ENCODE results near the gene TCFL5. TPM values are rescaled to one million over a fixed set of nuclear protein-coding genes. Genes with fewer than 3 reads are reported as not detected.

TCFL5 gene
- total and polyA plus RNA-seq, 2 donors: 10.9 to 13.0 TPM

DNA sequence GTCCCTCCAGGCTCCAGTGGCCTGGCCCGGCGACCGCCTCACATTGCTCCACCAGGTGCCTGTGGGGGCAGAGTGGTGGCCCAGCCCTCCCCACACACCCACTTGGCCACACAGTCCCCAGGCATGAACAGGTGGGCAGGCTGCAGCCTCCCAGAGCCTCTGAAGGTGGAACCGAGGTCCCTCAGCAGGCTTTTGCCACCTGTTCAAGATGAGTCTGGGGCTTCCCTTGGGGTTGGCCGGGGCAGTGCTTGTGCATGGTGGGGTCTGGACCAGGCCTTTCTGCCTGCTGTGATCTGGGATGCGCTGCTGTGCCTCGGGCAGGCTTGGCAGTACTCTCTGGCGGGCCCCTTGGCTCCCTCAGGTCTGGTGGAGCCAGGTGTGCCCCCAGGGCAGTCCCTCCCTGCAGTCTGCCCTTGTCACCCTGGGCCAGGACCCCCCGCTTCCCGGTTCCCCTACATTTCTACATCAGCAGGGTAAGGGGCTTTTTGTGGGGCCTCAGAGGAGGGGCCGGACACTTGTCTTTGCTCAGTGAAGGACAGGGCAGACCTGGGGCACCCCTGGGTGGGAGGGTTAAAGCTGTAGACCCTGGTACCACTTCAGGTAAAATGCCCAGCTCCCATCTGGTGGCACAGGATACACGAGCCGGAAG lies 47.4 kb downstream of the TCFL5 start:
- WGBS: 86% methylated on average over 13 of the region's 13 CpGs
- Histone ChIP-seq H3K27me3 (ENCODE audit: control insufficient read depth in 2 of 2, insufficient read depth in 1 of 2, low read length in 1 of 2) (peaks cover 46 to 51% of the 10 kb centered on the region in 2 donors), H3K4me3 (ENCODE audit: low read length in 2 of 2) (no peak overlapping the region), H3K36me3 (ENCODE audit: control insufficient read depth in 2 of 2, insufficient read depth in 2 of 2, low read length in 1 of 2) (peaks cover 37 to 47% of the 10 kb centered on the region in 2 donors), H3K4me1 (ENCODE audit: control insufficient read depth in 2 of 2, insufficient read depth in 2 of 2, low read length in 2 of 2) (peaks cover 3 to 23% of the 10 kb centered on the region in 2 donors), H3K27ac (ENCODE audit: low read depth in 1 of 2, low read length in 1 of 2) (no peak overlapping the region), H3K9me3 (ENCODE audit: control insufficient read depth in 2 of 2, insufficient read depth in 1 of 2, low read length in 1 of 2) (no peaks in the 10 kb centered on the region)
- DNase-seq (ENCODE audit: low read depth in 6 of 9, low spot score in 9 of 9): no peak

DNA sequence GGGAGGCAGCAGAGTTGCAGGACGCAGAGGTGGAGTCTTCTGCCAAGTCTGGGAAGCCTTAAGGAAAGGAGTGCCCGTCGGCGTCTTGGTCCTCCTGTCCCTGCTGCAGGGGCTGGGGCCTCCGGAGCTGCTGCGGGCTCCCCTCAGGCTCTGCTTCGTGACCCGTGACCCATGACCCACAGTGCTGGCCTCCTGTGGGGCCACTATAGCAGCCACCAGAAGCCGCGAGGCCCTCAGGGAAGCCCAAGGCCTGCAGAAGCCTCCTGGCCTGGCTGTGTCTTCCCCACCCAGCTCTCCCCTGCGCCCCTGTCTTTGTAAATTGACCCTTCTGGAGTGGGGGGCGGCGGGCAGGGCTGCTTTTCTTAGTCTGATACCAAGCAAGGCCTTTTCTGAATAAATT lies 48.0 kb downstream of the TCFL5 start:
- WGBS: 97% methylated on average over 13 of the region's 13 CpGs
- peaks cover 41 to 51% of the 10 kb centered on the region in 2 donors for H3K36me3 ChIP-seq (ENCODE audit: control insufficient read depth in 2 of 2, insufficient read depth in 2 of 2, low read length in 1 of 2)
- no peak for DNase-seq (ENCODE audit: low read depth in 6 of 9, low spot score in 9 of 9)
- H3K27me3 ChIP-seq (ENCODE audit: control insufficient read depth in 2 of 2, insufficient read depth in 1 of 2, low read length in 1 of 2): peaks cover 40 to 45% of the 10 kb centered on the region in 2 donors
- no peaks in the 10 kb centered on the region for H3K9me3 ChIP-seq (ENCODE audit: control insufficient read depth in 2 of 2, insufficient read depth in 1 of 2, low read length in 1 of 2)
- H3K4me3 ChIP-seq (ENCODE audit: low read length in 2 of 2): no peak overlapping the region
- no peak overlapping the region for H3K27ac ChIP-seq (ENCODE audit: low read depth in 1 of 2, low read length in 1 of 2)
- peaks cover 3 to 20% of the 10 kb centered on the region in 2 donors for H3K4me1 ChIP-seq (ENCODE audit: control insufficient read depth in 2 of 2, insufficient read depth in 2 of 2, low read length in 2 of 2)

DNA sequence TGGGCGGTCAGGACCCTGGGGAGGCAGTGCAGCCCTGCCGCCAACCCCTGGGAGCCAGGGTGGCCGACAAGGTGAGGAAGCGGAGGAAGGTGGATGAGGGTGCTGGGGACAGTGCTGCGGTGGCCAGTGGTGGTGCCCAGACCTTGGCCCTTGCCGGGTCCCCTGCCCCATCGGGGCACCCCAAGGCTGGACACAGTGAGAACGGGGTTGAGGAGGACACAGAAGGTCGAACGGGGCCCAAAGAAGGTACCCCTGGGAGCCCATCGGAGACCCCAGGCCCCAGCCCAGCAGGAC lies 48.8 kb downstream of the TCFL5 start:
- 97% methylated on average over 11 of the region's 11 CpGs for WGBS
- no peak overlapping the region for H3K4me3 ChIP-seq (ENCODE audit: low read length in 2 of 2)
- no peaks in the 10 kb centered on the region for H3K9me3 ChIP-seq (ENCODE audit: control insufficient read depth in 2 of 2, insufficient read depth in 1 of 2, low read length in 1 of 2)
- H3K36me3 ChIP-seq (ENCODE audit: control insufficient read depth in 2 of 2, insufficient read depth in 2 of 2, low read length in 1 of 2): peaks cover 48 to 55% of the 10 kb centered on the region in 2 donors
- no peak overlapping the region for H3K27ac ChIP-seq (ENCODE audit: low read depth in 1 of 2, low read length in 1 of 2)
- H3K4me1 ChIP-seq (ENCODE audit: control insufficient read depth in 2 of 2, insufficient read depth in 2 of 2, low read length in 2 of 2): peaks cover 3 to 16% of the 10 kb centered on the region in 2 donors
- DNase-seq (ENCODE audit: low read depth in 6 of 9, low spot score in 9 of 9): no peak
- H3K27me3 ChIP-seq (ENCODE audit: control insufficient read depth in 2 of 2, insufficient read depth in 1 of 2, low read length in 1 of 2): peaks cover 33 to 38% of the 10 kb centered on the region in 2 donors

DNA sequence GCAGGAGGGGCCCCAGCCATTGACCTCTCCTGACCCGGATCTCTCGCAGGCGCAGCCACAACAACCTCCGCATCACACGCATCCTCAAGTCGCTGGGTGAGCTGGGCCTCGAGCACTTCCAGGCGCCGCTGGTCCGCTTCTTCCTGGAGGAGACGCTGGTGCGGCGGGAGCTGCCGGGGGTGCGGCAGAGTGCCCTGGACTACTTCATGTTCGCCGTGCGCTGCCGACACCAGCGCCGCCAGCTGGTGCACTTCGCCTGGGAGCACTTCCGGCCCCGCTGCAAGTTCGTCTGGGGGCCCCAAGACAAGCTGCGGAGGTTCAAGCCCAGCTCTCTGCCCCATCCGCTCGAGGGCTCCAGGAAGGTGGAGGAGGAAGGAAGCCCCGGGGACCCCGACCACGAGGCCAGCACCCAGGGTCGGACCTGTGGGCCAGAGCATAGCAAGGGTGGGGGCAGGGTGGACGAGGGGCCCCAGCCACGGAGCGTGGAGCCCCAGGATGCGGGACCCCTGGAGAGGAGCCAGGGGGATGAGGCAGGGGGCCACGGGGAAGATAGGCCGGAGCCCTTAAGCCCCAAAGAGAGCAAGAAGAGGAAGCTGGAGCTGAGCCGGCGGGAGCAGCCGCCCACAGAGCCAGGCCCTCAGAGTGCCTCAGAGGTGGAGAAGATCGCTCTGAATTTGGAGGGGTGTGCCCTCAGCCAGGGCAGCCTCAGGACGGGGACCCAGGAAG lies 49.3 kb downstream of the TCFL5 start:
- no peak overlapping the region for H3K27ac ChIP-seq (ENCODE audit: low read depth in 1 of 2, low read length in 1 of 2)
- H3K27me3 ChIP-seq (ENCODE audit: control insufficient read depth in 2 of 2, insufficient read depth in 1 of 2, low read length in 1 of 2): peaks cover 28 to 32% of the 10 kb centered on the region in 2 donors
- peaks cover 3 to 11% of the 10 kb centered on the region in 2 donors for H3K4me1 ChIP-seq (ENCODE audit: control insufficient read depth in 2 of 2, insufficient read depth in 2 of 2, low read length in 2 of 2)
- WGBS: 92% methylated on average over 43 of the region's 43 CpGs
- no peak overlapping the region for H3K4me3 ChIP-seq (ENCODE audit: low read length in 2 of 2)
- H3K9me3 ChIP-seq (ENCODE audit: control insufficient read depth in 2 of 2, insufficient read depth in 1 of 2, low read length in 1 of 2): no peaks in the 10 kb centered on the region
- DNase-seq (ENCODE audit: low read depth in 6 of 9, low spot score in 9 of 9): no peak
- H3K36me3 ChIP-seq (ENCODE audit: control insufficient read depth in 2 of 2, insufficient read depth in 2 of 2, low read length in 1 of 2): peaks cover 53 to 60% of the 10 kb centered on the region in 2 donors

DNA sequence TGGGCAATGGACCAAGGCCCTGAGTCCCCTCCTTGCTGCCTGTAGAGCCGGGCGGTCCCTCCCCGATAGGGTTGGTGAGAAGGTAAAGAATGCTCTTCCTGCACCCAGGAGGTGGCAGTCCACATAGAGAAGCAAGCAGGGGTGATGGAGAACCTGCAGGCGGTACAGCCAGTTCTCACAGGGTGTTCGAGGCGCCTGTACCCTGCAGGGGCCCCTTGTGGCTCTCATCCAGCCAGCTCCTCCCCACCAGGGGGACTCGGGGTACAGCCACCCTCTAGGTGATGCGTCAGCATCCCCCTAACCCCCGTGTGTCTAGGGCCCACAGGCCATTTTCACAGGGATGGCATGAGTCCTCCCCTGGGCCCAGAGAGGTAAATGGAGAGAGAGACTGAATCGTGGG lies 49.9 kb downstream of the TCFL5 start:
- H3K4me3 ChIP-seq (ENCODE audit: low read length in 2 of 2): no peak overlapping the region
- WGBS: 95% methylated on average over 10 of the region's 10 CpGs
- H3K4me1 ChIP-seq (ENCODE audit: control insufficient read depth in 2 of 2, insufficient read depth in 2 of 2, low read length in 2 of 2): peaks cover 3 to 16% of the 10 kb centered on the region in 2 donors
- peaks cover 56 to 65% of the 10 kb centered on the region in 2 donors for H3K36me3 ChIP-seq (ENCODE audit: control insufficient read depth in 2 of 2, insufficient read depth in 2 of 2, low read length in 1 of 2)
- H3K27ac ChIP-seq (ENCODE audit: low read depth in 1 of 2, low read length in 1 of 2): no peak overlapping the region
- no peak for DNase-seq (ENCODE audit: low read depth in 6 of 9, low spot score in 9 of 9)
- no peaks in the 10 kb centered on the region for H3K9me3 ChIP-seq (ENCODE audit: control insufficient read depth in 2 of 2, insufficient read depth in 1 of 2, low read length in 1 of 2)
- peaks cover 22 to 28% of the 10 kb centered on the region in 2 donors for H3K27me3 ChIP-seq (ENCODE audit: control insufficient read depth in 2 of 2, insufficient read depth in 1 of 2, low read length in 1 of 2)

DNA sequence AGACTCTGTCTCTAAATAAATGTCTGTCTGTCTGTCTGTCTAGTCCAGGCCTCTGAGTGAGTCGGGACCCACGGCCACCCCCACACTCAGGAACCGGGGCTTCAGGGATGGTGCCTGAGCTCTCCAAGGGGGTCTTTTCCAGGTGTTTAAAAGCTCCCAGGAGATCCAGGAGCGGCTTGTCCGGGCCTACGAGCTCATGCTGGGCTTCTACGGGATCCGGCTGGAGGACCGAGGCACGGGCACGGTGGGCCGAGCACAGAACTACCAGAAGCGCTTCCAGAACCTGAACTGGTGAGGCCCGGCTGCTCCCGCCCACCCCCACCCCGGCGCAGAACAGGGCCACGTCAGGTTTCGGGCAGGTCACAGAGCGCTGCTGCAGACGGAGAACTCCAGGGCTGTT lies 50.3 kb downstream of the TCFL5 start:
- DNase-seq (ENCODE audit: low read depth in 6 of 9, low spot score in 9 of 9): no peak
- H3K27ac ChIP-seq (ENCODE audit: low read depth in 1 of 2, low read length in 1 of 2): no peak overlapping the region
- no peaks in the 10 kb centered on the region for H3K9me3 ChIP-seq (ENCODE audit: control insufficient read depth in 2 of 2, insufficient read depth in 1 of 2, low read length in 1 of 2)
- peaks cover 56 to 67% of the 10 kb centered on the region in 2 donors for H3K36me3 ChIP-seq (ENCODE audit: control insufficient read depth in 2 of 2, insufficient read depth in 2 of 2, low read length in 1 of 2)
- H3K4me3 ChIP-seq (ENCODE audit: low read length in 2 of 2): no peak overlapping the region
- peaks cover 2 to 17% of the 10 kb centered on the region in 2 donors for H3K4me1 ChIP-seq (ENCODE audit: control insufficient read depth in 2 of 2, insufficient read depth in 2 of 2, low read length in 2 of 2)
- 98% methylated on average over 21 of the region's 21 CpGs for WGBS
- H3K27me3 ChIP-seq (ENCODE audit: control insufficient read depth in 2 of 2, insufficient read depth in 1 of 2, low read length in 1 of 2): peaks cover 18 to 24% of the 10 kb centered on the region in 2 donors

DNA sequence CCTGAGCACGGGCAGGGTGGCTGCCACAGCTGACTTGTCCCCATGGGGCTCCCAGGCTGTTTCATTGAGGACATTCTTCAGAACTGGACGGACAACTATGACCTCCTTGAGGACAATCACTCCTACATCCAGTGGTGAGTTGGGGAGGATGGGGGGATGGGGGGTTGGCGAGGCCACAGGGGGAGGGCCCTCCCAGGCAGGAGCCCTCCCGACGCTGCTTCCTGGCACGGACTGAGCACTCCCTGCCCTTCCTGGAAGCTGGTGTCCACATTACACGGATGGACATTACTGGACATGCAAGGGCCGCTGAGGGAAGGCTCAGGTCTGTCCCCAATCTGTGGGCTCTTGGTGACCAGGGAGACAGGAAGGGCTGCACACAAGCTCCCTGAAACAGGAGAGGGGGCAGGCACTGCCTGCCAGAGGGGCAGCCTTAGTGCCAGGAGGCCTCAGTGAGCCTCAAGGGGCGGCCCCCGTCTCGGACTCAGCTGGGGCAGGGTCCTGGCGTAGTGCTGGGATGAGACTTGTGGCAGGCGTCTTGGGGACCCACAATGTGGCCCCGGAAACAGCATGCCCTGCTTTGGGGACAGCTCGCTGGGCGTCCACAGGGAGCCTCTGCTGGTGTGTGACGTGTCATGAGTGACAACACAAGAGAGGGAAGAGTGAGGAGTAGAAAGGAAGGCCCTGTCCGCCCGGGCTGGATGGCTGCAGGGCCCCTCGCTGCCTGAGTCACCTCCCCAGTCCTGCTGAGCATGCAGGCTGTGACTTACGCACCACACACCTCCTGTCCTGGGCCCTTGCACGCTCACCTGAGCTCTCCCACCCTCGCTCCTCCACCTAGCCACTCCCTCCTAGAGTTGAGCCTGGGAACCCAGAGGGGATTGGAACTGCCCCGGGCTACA lies 51.8 kb downstream of the TCFL5 start:
- Histone ChIP-seq H3K36me3 (ENCODE audit: control insufficient read depth in 2 of 2, insufficient read depth in 2 of 2, low read length in 1 of 2) (peaks cover 56 to 67% of the 10 kb centered on the region in 2 donors), H3K4me3 (ENCODE audit: low read length in 2 of 2) (no peak overlapping the region), H3K4me1 (ENCODE audit: control insufficient read depth in 2 of 2, insufficient read depth in 2 of 2, low read length in 2 of 2) (peaks cover 9 to 15% of the 10 kb centered on the region in 2 donors), H3K9me3 (ENCODE audit: control insufficient read depth in 2 of 2, insufficient read depth in 1 of 2, low read length in 1 of 2) (no peaks in the 10 kb centered on the region), H3K27me3 (ENCODE audit: control insufficient read depth in 2 of 2, insufficient read depth in 1 of 2, low read length in 1 of 2) (peaks cover 4 to 9% of the 10 kb centered on the region in 2 donors), H3K27ac (ENCODE audit: low read depth in 1 of 2, low read length in 1 of 2) (no peak overlapping the region)
- WGBS: 99% methylated on average over 24 of the region's 24 CpGs
- no peak for DNase-seq (ENCODE audit: low read depth in 6 of 9, low spot score in 9 of 9)

DNA sequence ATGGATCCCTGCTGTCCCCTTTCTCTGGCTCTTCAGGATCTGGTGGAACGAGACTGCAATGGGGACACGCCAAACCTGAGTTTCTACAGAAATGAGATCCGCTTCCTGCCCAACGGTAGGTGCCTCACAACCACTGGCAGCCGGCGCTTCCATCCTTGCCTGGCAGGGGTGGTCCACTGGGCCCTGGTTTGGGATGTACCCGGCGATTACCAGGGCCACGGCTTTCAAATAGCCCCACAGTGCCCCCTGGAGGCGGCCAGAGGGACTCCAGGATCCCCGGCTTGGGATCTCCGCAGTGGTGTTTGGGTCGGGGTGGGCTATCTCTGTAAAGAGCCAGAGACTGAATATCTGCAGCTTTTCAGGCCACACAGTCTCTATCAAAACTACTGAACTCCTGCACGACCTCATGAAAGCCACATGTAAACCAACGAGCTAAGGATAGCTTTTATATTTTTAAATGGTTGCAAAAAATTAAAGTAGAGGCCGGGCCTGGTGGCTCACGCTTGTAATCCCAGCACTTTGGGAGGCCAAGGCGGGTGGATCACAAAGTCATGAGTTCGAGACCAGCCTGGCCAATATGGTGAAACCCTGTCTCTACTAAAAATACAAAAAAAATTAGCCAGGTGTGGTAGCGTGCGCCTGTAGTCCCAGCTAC lies 53.3 kb downstream of the TCFL5 start:
- no peak overlapping the region for H3K4me3 ChIP-seq (ENCODE audit: low read length in 2 of 2)
- peak in 4 of 9 donors; percentile 36 to 67 (median 56) for DNase-seq (ENCODE audit: low read depth in 6 of 9, low spot score in 9 of 9)
- WGBS: 58% methylated on average over 21 of the region's 21 CpGs
- H3K27me3 ChIP-seq (ENCODE audit: control insufficient read depth in 2 of 2, insufficient read depth in 1 of 2, low read length in 1 of 2): no peaks in the 10 kb centered on the region
- H3K27ac ChIP-seq (ENCODE audit: low read depth in 1 of 2, low read length in 1 of 2): no peak overlapping the region
- peaks cover 54 to 59% of the 10 kb centered on the region in 2 donors for H3K36me3 ChIP-seq (ENCODE audit: control insufficient read depth in 2 of 2, insufficient read depth in 2 of 2, low read length in 1 of 2)
- no peaks in the 10 kb centered on the region for H3K9me3 ChIP-seq (ENCODE audit: control insufficient read depth in 2 of 2, insufficient read depth in 1 of 2, low read length in 1 of 2)
- peaks cover 13 to 24% of the 10 kb centered on the region in 2 donors for H3K4me1 ChIP-seq (ENCODE audit: control insufficient read depth in 2 of 2, insufficient read depth in 2 of 2, low read length in 2 of 2)

Data from thymus (tissue), 11 donors.